ENCODE results near the gene FLNA. TPM values are rescaled to one million over a fixed set of nuclear protein-coding genes. Genes with fewer than 3 reads are reported as not detected.

The FLNA gene
- polyA plus RNA-seq, 2 of the 4 experiments (the other 2 are of a cell fraction), result 303 to 1,116 TPM

GRCh38 chrX:154366666-154367055, 7.8 kb downstream of the FLNA start:
- Histone ChIP-seq H3K4me3 (peak overlapping the region; percentile 20; the same call in 1 of the 3 replicates), H3K9me3 (no peaks in the 10 kb centered on the region), H3K4me1 (peaks cover 56% of the 10 kb centered on the region), H3K4me2 (peak overlapping the region; percentile 93), H3K27ac (peak overlapping the region; percentile 98 to 100; a peak in 5 of 6 replicates)
- ATAC-seq (no peak), FAIRE-seq (no peak), DNase-seq (ENCODE audit: low read depth in 1 of 2, low spot score in 1 of 2) (no peak)
- POLR2A ChIA-PET, result interaction anchor here (1.0 kb wide), 1 partner anchor 31 kb away, joined by 3 read pairs; no protein-coding TSS in a partner anchor
- TF ChIP-seq BHLHE40 (IDR thresholded peaks at IDR 0.05; ENCODE audit: low read depth, low read length), result no peak
- no peak for TF ChIP-seq TFCP2L1 (CRISPR knock-in tag; IDR thresholded peaks at IDR 0.05)
- TF ChIP-seq, protein P1, sequence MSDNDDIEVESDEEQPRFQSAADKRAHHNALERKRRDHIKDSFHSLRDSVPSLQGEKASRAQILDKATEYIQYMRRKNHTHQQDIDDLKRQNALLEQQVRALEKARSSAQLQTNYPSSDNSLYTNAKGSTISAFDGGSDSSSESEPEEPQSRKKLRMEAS (IDR thresholded peaks at IDR 0.05), result no peak
- no peak for TF ChIP-seq NR3C1 (IDR thresholded peaks at IDR 0.05)
- TF ChIP-seq FOSB (CRISPR knock-in tag; IDR thresholded peaks at IDR 0.05), result no peak
- CTCF ChIA-PET, result interaction anchor here (1.4 to 2.6 kb wide), 2 partner anchors 10 to 19 kb away, joined by 3 to 9 read pairs; no protein-coding TSS in a partner anchor
- WGBS (ENCODE audit: missing lambda C conversion rate), result 85% methylated on average over 6 of the region's 11 CpGs

DNA sequence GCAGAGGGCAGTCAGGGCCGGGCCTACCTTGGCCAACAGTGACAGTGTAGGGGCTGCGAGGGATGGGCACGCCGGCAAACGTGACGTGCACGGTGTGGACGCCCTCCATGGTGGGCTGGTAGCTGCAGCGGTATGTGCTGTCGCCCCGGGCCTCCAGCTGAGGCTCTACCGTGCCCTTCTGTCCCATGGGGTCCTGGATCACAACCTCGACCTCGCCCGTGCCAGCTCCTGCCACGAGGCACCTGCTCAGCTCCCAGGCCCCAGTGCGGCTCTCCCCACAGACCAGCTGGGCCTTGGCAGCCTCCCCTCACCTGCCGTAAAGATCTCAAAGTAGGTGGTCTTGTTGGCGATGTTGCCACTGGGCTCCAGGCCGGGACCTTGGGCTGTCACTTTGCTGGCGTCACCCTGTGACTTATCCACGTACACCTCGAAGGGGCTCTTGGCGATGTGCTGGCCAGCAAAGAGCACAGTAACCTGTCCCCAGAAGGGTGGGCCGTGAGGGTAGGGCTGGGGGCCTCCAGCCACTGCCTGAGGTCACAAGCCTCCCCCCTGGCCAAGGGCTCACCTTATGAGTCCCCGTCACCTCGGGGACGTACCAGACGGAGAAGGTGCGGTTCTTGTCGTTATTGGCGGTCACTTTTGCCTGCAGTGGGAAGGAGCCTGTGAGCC, 8.3 kb downstream of the FLNA start:
- ChIA-PET POLR2A (interaction anchor here (1.0 kb wide), 1 partner anchor 31 kb away, joined by 3 read pairs; no protein-coding TSS in a partner anchor), CTCF (interaction anchor here (1.4 to 2.6 kb wide), 3 partner anchors 8 to 18 kb away, joined by 3 to 14 read pairs (median 9); partner anchors contain the start of gene FLNA)
- Histone ChIP-seq H3K4me3 (peak overlapping the region; percentile 20; the same call in 1 of the 3 replicates), H3K27ac (peak overlapping the region; percentile 98 to 100; a peak in 5 of 6 replicates), H3K4me2 (peak overlapping the region; percentile 93), H3K9me3 (no peaks in the 10 kb centered on the region), H3K4me1 (peaks cover 57% of the 10 kb centered on the region)
- TF ChIP-seq ZFP36 (IDR thresholded peaks at IDR 0.05; ENCODE audit: borderline replicate concordance, partially characterized antibody), result no peak
- TF ChIP-seq, protein P2, sequence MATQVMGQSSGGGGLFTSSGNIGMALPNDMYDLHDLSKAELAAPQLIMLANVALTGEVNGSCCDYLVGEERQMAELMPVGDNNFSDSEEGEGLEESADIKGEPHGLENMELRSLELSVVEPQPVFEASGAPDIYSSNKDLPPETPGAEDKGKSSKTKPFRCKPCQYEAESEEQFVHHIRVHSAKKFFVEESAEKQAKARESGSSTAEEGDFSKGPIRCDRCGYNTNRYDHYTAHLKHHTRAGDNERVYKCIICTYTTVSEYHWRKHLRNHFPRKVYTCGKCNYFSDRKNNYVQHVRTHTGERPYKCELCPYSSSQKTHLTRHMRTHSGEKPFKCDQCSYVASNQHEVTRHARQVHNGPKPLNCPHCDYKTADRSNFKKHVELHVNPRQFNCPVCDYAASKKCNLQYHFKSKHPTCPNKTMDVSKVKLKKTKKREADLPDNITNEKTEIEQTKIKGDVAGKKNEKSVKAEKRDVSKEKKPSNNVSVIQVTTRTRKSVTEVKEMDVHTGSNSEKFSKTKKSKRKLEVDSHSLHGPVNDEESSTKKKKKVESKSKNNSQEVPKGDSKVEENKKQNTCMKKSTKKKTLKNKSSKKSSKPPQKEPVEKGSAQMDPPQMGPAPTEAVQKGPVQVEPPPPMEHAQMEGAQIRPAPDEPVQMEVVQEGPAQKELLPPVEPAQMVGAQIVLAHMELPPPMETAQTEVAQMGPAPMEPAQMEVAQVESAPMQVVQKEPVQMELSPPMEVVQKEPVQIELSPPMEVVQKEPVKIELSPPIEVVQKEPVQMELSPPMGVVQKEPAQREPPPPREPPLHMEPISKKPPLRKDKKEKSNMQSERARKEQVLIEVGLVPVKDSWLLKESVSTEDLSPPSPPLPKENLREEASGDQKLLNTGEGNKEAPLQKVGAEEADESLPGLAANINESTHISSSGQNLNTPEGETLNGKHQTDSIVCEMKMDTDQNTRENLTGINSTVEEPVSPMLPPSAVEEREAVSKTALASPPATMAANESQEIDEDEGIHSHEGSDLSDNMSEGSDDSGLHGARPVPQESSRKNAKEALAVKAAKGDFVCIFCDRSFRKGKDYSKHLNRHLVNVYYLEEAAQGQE (IDR thresholded peaks at IDR 0.05), result 0 out of 2 replicates have a peak, but pooled peaks have one; percentile 1
- ATAC-seq (no peak), DNase-seq (ENCODE audit: low read depth in 1 of 2, low spot score in 1 of 2) (no peak), FAIRE-seq (no peak)
- whole genome bisulfite sequencing (ENCODE audit: missing lambda C conversion rate), result 92% methylated on average over 9 of the region's 32 CpGs

- no peak for TF ChIP-seq HOXA7 (CRISPR knock-in tag; IDR thresholded peaks at IDR 0.05)
- WGBS (ENCODE audit: missing lambda C conversion rate), result 79% methylated on average over 12 of the region's 20 CpGs
- CTCF ChIA-PET, result interaction anchor here (0.9 to 2.6 kb wide), 4 partner anchors 8 to 17 kb away, joined by 3 to 14 read pairs (median 7); partner anchors contain the start of gene FLNA
- H3K4me1 ChIP-seq, result peaks cover 63% of the 10 kb centered on the region
- POLR2A ChIA-PET, result no interaction called here
- H3K4me3 ChIP-seq, result no peak overlapping the region
- FAIRE-seq (no peak), ATAC-seq (no peak), DNase-seq (ENCODE audit: low read depth in 1 of 2, low spot score in 1 of 2) (no peak)
- H3K27ac ChIP-seq, result peak overlapping the region in 1 of 2 experiments; percentile 100; a peak in 2 of 6 replicates
- peak overlapping the region; percentile 93; the same call in 2 of the 3 replicates for H3K4me2 ChIP-seq
- no peaks in the 10 kb centered on the region for H3K9me3 ChIP-seq
Observed at GRCh38 chrX:154365052-154365600, 9.3 kb downstream of the FLNA start.

GRCh38 chrX:154363706-154364439, 10.6 kb downstream of the FLNA start:
- H3K4me3 ChIP-seq, result no peak overlapping the region
- no peak overlapping the region for H3K4me2 ChIP-seq
- ChIA-PET POLR2A (no interaction called here), CTCF (interaction anchor here (1.2 to 2.7 kb wide), 2 partner anchors 10 to 15 kb away, joined by 8 to 19 read pairs; partner anchors contain the start of genes EMD and FLNA)
- 89% methylated on average over 12 of the region's 20 CpGs for WGBS (ENCODE audit: missing lambda C conversion rate)
- H3K9me3 ChIP-seq, result no peaks in the 10 kb centered on the region
- 0 out of 6 replicates have a peak overlapping the region, but pooled peaks of 1 of the 2 experiments have one; percentile 18 for H3K27ac ChIP-seq
- DNase-seq (ENCODE audit: low read depth in 1 of 2, low spot score in 1 of 2), result no peak
- no peak for FAIRE-seq
- H3K4me1 ChIP-seq, result peaks cover 76% of the 10 kb centered on the region
- no peak for ATAC-seq
- TF ChIP-seq HDAC2 (IDR thresholded peaks at IDR 0.05), result no peak
- TF ChIP-seq HOXB5 (CRISPR knock-in tag; IDR thresholded peaks at IDR 0.05), result no peak
- TF ChIP-seq KDM5A (IDR thresholded peaks at IDR 0.05), result no peak
- no peak for TF ChIP-seq CBX8 (IDR thresholded peaks at IDR 0.05)
- no peak for TF ChIP-seq HOXA7 (CRISPR knock-in tag; IDR thresholded peaks at IDR 0.05)
- TF ChIP-seq MAZ (IDR thresholded peaks at IDR 0.05; ENCODE audit: borderline replicate concordance, low read depth, low read length), result no peak
- TF ChIP-seq CHD2 (IDR thresholded peaks at IDR 0.05; ENCODE audit: low read length, partially characterized antibody), result no peak
- TF ChIP-seq, protein P2 (IDR thresholded peaks at IDR 0.05), result no peak
- no peak for TF ChIP-seq SREBF2 (IDR thresholded peaks at IDR 0.05)
- no peak for TF ChIP-seq RNF2 (IDR thresholded peaks at IDR 0.05; ENCODE audit: borderline replicate concordance, low read depth)
- TF ChIP-seq NR3C1 (IDR thresholded peaks at IDR 0.05), result no peak
- TF ChIP-seq BHLHE40 (IDR thresholded peaks at IDR 0.05; ENCODE audit: low read depth, low read length), result no peak
- TF ChIP-seq RFX5 (IDR thresholded peaks at IDR 0.05), result no peak
- TF ChIP-seq TP53 (CRISPR knock-in tag; IDR thresholded peaks at IDR 0.05), result no peak
- no peak for TF ChIP-seq EHF (CRISPR knock-in tag; IDR thresholded peaks at IDR 0.05)

All from A549 (cell line).